Endothelial cell of umbilical vein (primary cell): ENCODE measurements around the gene CDT1. TPM values are rescaled to one million over a fixed set of nuclear protein-coding genes. Genes with fewer than 3 reads are reported as not detected.

ENCODE experiments used
- BruUV-seq: library from RNA; stranded (reverse); fragments of 400-500 nt; replicated peaks from 2 replicates; lab custom pipeline; 2021; lab: Mats Ljungman, UMichigan
- CTCF ChIA-PET: fragments of 300-600, 350-600 bp; sonication (Branson Sonifier 250); formaldehyde crosslinking; loops from one replicate; lab custom pipeline; 2021; ENCODE audit warnings: antibody characterized with exemption, inconsistent platforms; lab: Charles Lee
- POLR2A ChIA-PET: fragments of 300-600, 350-600 bp; sonication (Branson Sonifier 250); formaldehyde crosslinking; loops from one replicate; lab custom pipeline; 2021; ENCODE audit warnings: antibody characterized with exemption, inconsistent platforms; lab: Charles Lee
- DNase-seq: peaks from one replicate; pipeline ENCODE4 v3.0.0-alpha.2; 2011; ENCODE audit warnings: low read depth, low spot score
- FAIRE-seq: peaks from 2 replicates; lab custom pipeline; 2011; peaks lifted over from hg19 to GRCh38; lab: Jason Lieb, UNC
- H2AFZ ChIP-seq: 2 replicates; pipeline ENCODE4 v1.6.0; 2012; ENCODE audit warnings: low read depth, low read length, control low read depth, inconsistent platforms
- H3K27ac ChIP-seq: 2 replicates; pipeline ENCODE4 v1.5.1; 2011; ENCODE audit warnings: low read depth, mild to moderate bottlenecking, control low read depth, low read length, moderate library complexity; ENCODE audit not compliant: insufficient read depth
- H3K27me3 ChIP-seq, 2 experiments: 2 replicates each; pipeline versions ENCODE4 v1.6.0 to v1.6.1; 2011; ENCODE audit warnings: low read length in 2 of 2, mixed read lengths in 1 of 2; ENCODE audit not compliant: control insufficient read depth in 2 of 2, insufficient read depth in 2 of 2
- H3K36me3 ChIP-seq, 2 experiments: 2 replicates in 1 of 2; 3 replicates in 1 of 2; pipeline ENCODE4 v1.5.1; 2011; ENCODE audit warnings: low read length in 2 of 2, mild to moderate bottlenecking in 1 of 2, moderate library complexity in 1 of 2; ENCODE audit not compliant: control insufficient read depth in 2 of 2, insufficient read depth in 2 of 2; ENCODE audit errors: extremely low read depth in 1 of 2
- H3K4me1 ChIP-seq: 3 replicates; pipeline ENCODE4 v1.5.1; 2011; ENCODE audit warnings: mild to moderate bottlenecking, low read length; ENCODE audit not compliant: control insufficient read depth, insufficient read depth; ENCODE audit errors: extremely low read depth
- H3K4me2 ChIP-seq: 2 replicates; pipeline ENCODE4 v1.6.1; 2011; ENCODE audit warnings: low read length, control low read depth, mixed read lengths; ENCODE audit not compliant: insufficient read depth
- H3K4me3 ChIP-seq, 3 experiments: fragments of 200-600 bp in 1 of 3; sonication (generic), shearing (Covaris generic) in 1 of 3; replicated peaks in 1 of 3; 2 replicates each; pipeline ENCODE4 v1.5.1; 2011 to 2016; ENCODE audit warnings: control low read depth in 3 of 3, low read length in 3 of 3, mild to moderate bottlenecking in 2 of 3, inconsistent platforms in 1 of 3, low read depth in 1 of 3, moderate library complexity in 1 of 3; ENCODE audit not compliant: insufficient read depth in 1 of 3
- H3K79me2 ChIP-seq: 2 replicates; pipeline ENCODE4 v1.6.0; 2012; ENCODE audit warnings: low read length, inconsistent platforms; ENCODE audit not compliant: control insufficient read depth, insufficient read depth
- H3K9ac ChIP-seq: replicated peaks from 2 replicates; pipeline ENCODE3; 2011; ENCODE audit warnings: low read length, control low read depth; ENCODE audit not compliant: insufficient read depth; ENCODE audit errors: extremely low read depth
- H3K9me1 ChIP-seq: replicated peaks from 3 replicates; pipeline ENCODE4 v1.6.0; 2011; ENCODE audit warnings: mild to moderate bottlenecking, low read length; ENCODE audit not compliant: control insufficient read depth, insufficient read depth; ENCODE audit errors: extremely low read depth
- H3K9me3 ChIP-seq: replicated peaks from 2 replicates; pipeline ENCODE4 v1.5.1; 2012; ENCODE audit warnings: low read length, inconsistent platforms; ENCODE audit not compliant: control insufficient read depth, insufficient read depth
- H4K20me1 ChIP-seq: replicated peaks from 2 replicates; pipeline ENCODE3; 2011; ENCODE audit warnings: mild to moderate bottlenecking, low read length; ENCODE audit not compliant: control insufficient read depth, insufficient read depth; ENCODE audit errors: extremely low read depth
- EZH2 ChIP-seq: IDR thresholded peaks from 2 replicates; pipeline ENCODE4 v1.6.1; 2012; ENCODE audit warnings: borderline replicate concordance, low read depth, mild to moderate bottlenecking, moderate library complexity, low read length, inconsistent platforms; ENCODE audit not compliant: severe bottlenecking
- FOS ChIP-seq: IDR thresholded peaks from 2 replicates; pipeline ENCODE4 v1.6.1; 2011; ENCODE audit warnings: mild to moderate bottlenecking, low read length, moderate library complexity, borderline replicate concordance; ENCODE audit not compliant: insufficient read depth
- GATA2 ChIP-seq: IDR thresholded peaks from 2 replicates; pipeline ENCODE4 v1.7.0; 2011; ENCODE audit warnings: low read depth, mild to moderate bottlenecking, moderate library complexity, mixed read lengths, low read length; ENCODE audit not compliant: insufficient read length, insufficient read depth
- JUN ChIP-seq: IDR thresholded peaks from 2 replicates; pipeline ENCODE4 v1.6.1; 2011; ENCODE audit warnings: borderline replicate concordance, low read depth; ENCODE audit not compliant: insufficient read length, insufficient read depth
- MAX ChIP-seq: IDR thresholded peaks from 2 replicates; pipeline ENCODE4 v1.6.1; 2011; ENCODE audit not compliant: insufficient read depth, insufficient read length
- MYC ChIP-seq: IDR thresholded peaks from one replicate; pipeline ENCODE4 v1.6.1; 2011; ENCODE audit warnings: mild to moderate bottlenecking, low read depth, low read length
- POLR2A ChIP-seq: IDR thresholded peaks from 2 replicates; pipeline ENCODE4 v1.6.1; 2012; ENCODE audit warnings: low read depth, mild to moderate bottlenecking, control low read depth, low read length
- POLR2AphosphoS5 ChIP-seq: IDR thresholded peaks from 2 replicates; pipeline ENCODE4 v1.6.1; 2012; ENCODE audit warnings: low read depth, mild to moderate bottlenecking, control low read depth, low read length, moderate library complexity; ENCODE audit not compliant: insufficient read depth
- dilution Hi-C: fragments of 300-500 bp; cut with MboI; formaldehyde crosslinking; loops from one replicate; pipeline ENCODE4 v1.15.0; 2019; ENCODE audit warnings: low sequenced_read_pairs; ENCODE audit not compliant: extremely low pct_ligation_motif_present
- intact Hi-C: fragments of 100-400 bp; cut with micrococcal nuclease; formaldehyde crosslinking; loops from one replicate; pipeline ENCODE4 v1.10.0; 2022
- polyA plus RNA-seq, 4 experiments: library from polyadenylated mRNA; depleted of rRNA in 3 of 4; stranded (reverse) in 3 of 4; unstranded in 1 of 4; fragments of >200 nt; gene quantifications; 2 replicates each; pipeline versions ENCODE4 v1.2.1 to v1.2.3, GENCODE V29; 2011 to 2012; ENCODE audit warnings: missing spikeins in 1 of 4
- total RNA-seq: library from RNA; stranded (reverse); gene quantifications from 2 replicates; pipeline ENCODE4 v1.2.3, GENCODE V29; 2021
- TF ChIP-seq, protein P1 (sequence below), 2 donors: IDR thresholded peaks; 1 replicate in 1 of 2; 2 replicates in 1 of 2; pipeline ENCODE4 v1.5.1; 2011; ENCODE audit warnings: low read length in 2 of 2, mild to moderate bottlenecking in 2 of 2, moderate library complexity in 2 of 2, control low read depth in 1 of 2, inconsistent platforms in 1 of 2, low read depth in 1 of 2; ENCODE audit not compliant: insufficient read depth in 1 of 2; ENCODE audit errors: extremely low read depth in 1 of 2

The CDT1 gene
- total and polyA plus RNA-seq, 2 donors (not counting 3 experiments of a cell fraction or from before 2014, with no cell fraction given) = 15.6 to 30.6 TPM

GRCh38 chr16:88839745-88840599, 36.4 kb downstream of the CDT1 start:
- ChIA-PET POLR2A (no interaction called here), CTCF (interaction anchor here (0.9 to 1.3 kb wide), 2 partner anchors 9 to 17 kb away, joined by 3 read pairs; partner anchors contain the start of gene TRAPPC2L)
- Histone ChIP-seq H3K79me2 (no peaks in the 10 kb centered on the region), H3K9me1 (no peaks in the 10 kb centered on the region), H3K9me3 (no peaks in the 10 kb centered on the region), H3K36me3 (peaks cover 0 to 12% of the 10 kb centered on the region in 2 experiments), H3K4me2 (no peak overlapping the region), H3K4me1 (no peaks in the 10 kb centered on the region), H3K27ac (no peak overlapping the region), H4K20me1 (no peaks in the 10 kb centered on the region), H3K27me3 (no peaks in the 10 kb centered on the region), H3K4me3 (no peak overlapping the region), H3K9ac (no peak overlapping the region), H2AFZ (no peak overlapping the region)
- intact Hi-C loops (no loop called here), dilution Hi-C loops (no loop called here)
- DNase-seq (no peak), FAIRE-seq (no peak)
- TF ChIP-seq EZH2 = no peak
- TF ChIP-seq POLR2A = no peak
- TF ChIP-seq FOS = no peak
- TF ChIP-seq, protein P1, sequence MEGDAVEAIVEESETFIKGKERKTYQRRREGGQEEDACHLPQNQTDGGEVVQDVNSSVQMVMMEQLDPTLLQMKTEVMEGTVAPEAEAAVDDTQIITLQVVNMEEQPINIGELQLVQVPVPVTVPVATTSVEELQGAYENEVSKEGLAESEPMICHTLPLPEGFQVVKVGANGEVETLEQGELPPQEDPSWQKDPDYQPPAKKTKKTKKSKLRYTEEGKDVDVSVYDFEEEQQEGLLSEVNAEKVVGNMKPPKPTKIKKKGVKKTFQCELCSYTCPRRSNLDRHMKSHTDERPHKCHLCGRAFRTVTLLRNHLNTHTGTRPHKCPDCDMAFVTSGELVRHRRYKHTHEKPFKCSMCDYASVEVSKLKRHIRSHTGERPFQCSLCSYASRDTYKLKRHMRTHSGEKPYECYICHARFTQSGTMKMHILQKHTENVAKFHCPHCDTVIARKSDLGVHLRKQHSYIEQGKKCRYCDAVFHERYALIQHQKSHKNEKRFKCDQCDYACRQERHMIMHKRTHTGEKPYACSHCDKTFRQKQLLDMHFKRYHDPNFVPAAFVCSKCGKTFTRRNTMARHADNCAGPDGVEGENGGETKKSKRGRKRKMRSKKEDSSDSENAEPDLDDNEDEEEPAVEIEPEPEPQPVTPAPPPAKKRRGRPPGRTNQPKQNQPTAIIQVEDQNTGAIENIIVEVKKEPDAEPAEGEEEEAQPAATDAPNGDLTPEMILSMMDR (IDR thresholded peaks at IDR 0.05; ENCODE audit: extremely low read depth in 1 of 2, insufficient read depth in 1 of 2, low read depth in 1 of 2, low read length in 2 of 2) = no peak
- TF ChIP-seq POLR2AphosphoS5 = no peak
- no peak for TF ChIP-seq JUN
- TF ChIP-seq MYC = no peak
- no peak for TF ChIP-seq GATA2
- TF ChIP-seq MAX = no peak
- BruUV-seq = no TSS peak
